ENCODE measurements around the gene AQP10. TPM values are rescaled to one million over a fixed set of nuclear protein-coding genes. Genes with fewer than 3 reads are reported as not detected.

Gene AQP10
- total and polyA plus RNA-seq, 12 donors = 0.12 to 1.5 (median 0.42) TPM; not detected in 4

- DNase-seq = peak; percentile 53 to 54
- peaks cover 0 to 14% (median 0%) of the 10 kb centered on the region in 7 donors for H3K27me3 ChIP-seq
- TF ChIP-seq CTCF (IDR thresholded peaks at IDR 0.05) = no peak
- peak; percentile 44 to 72 (median 66) for ATAC-seq
- peaks cover 4 to 28% (median 15%) of the 10 kb centered on the region in 9 donors for H3K4me1 ChIP-seq
- H3K36me3 ChIP-seq = peaks cover 0 to 22% (median 13%) of the 10 kb centered on the region in 9 donors
- H3K27ac ChIP-seq = peak overlapping the region in 9 of 10 donors; percentile 22 to 75 (median 50)
- intact Hi-C loops (cut with DNase I) = loop anchor here in 4 of 10 donors (5.0 to 10.0 kb wide), 3 partner anchors 54 to 192 kb away; partner anchors contain the start of gene IL6R (in 2 of the 4)
- 3% methylated on average over 41 of the region's 41 CpGs for WGBS, 2 donors
- no peaks in the 10 kb centered on the region for H3K9me3 ChIP-seq
- peak overlapping the region; percentile 29 to 56 (median 50) for H3K4me3 ChIP-seq
Measured at GRCh38 chr1:154352581-154353459, 31.9 kb downstream of the AQP10 start.

GRCh38 chr1:154353460-154353904 is 32.6 kb downstream of the AQP10 start:
- intact Hi-C loops (cut with DNase I) = loop anchor here in 4 of 10 donors (5.0 to 10.0 kb wide), 3 partner anchors 54 to 191 kb away; partner anchors contain the start of gene IL6R (in 2 of the 4)
- ATAC-seq (peak; percentile 25 to 62 (median 38)), DNase-seq (no peak)
- Histone ChIP-seq H3K27ac (peak overlapping the region in 6 of 10 donors; percentile 46 to 75 (median 66)), H3K9me3 (no peaks in the 10 kb centered on the region), H3K36me3 (peaks cover 0 to 16% (median 8%) of the 10 kb centered on the region in 9 donors), H3K27me3 (peaks cover 0 to 14% (median 0%) of the 10 kb centered on the region in 7 donors), H3K4me3 (peak overlapping the region in 9 of 10 donors; percentile 29 to 56 (median 51)), H3K4me1 (peaks cover 4 to 28% (median 15%) of the 10 kb centered on the region in 9 donors)
- TF ChIP-seq CTCF (IDR thresholded peaks at IDR 0.05) = peak in 5 of 9 donors; percentile 6 to 40 (median 32)
- WGBS, 2 donors = 26 to 31% methylated on average over 1 of the region's 1 CpG

GRCh38 chr1:154353966-154354365 is 33.1 kb downstream of the AQP10 start:
- no peak overlapping the region for H3K4me3 ChIP-seq
- H3K4me1 ChIP-seq = peaks cover 4 to 28% (median 15%) of the 10 kb centered on the region in 9 donors
- peaks cover 0 to 14% (median 0%) of the 10 kb centered on the region in 7 donors for H3K27me3 ChIP-seq
- H3K9me3 ChIP-seq = no peaks in the 10 kb centered on the region
- WGBS, 2 donors = 95% methylated on average over 5 of the region's 5 CpGs
- no peak for ATAC-seq
- DNase-seq = no peak
- peak in 1 of 9 donors; percentile 2 for TF ChIP-seq CTCF (IDR thresholded peaks at IDR 0.05)
- H3K36me3 ChIP-seq = peaks cover 0 to 11% (median 6%) of the 10 kb centered on the region in 9 donors
- no peak overlapping the region for H3K27ac ChIP-seq
- intact Hi-C loops (cut with DNase I) = loop anchor here in 4 of 10 donors (5.0 to 10.0 kb wide), 3 partner anchors 53 to 191 kb away; partner anchors contain the start of gene IL6R (in 2 of the 4)

- ATAC-seq = no peak
- no peak for TF ChIP-seq CTCF (IDR thresholded peaks at IDR 0.05)
- Histone ChIP-seq H3K36me3 (no peaks in the 10 kb centered on the region), H3K9me3 (peaks cover 0 to 4% (median 0%) of the 10 kb centered on the region in 11 donors), H3K4me1 (peaks cover 0 to 8% (median under 1%) of the 10 kb centered on the region in 9 donors), H3K27ac (no peak overlapping the region), H3K27me3 (no peaks in the 10 kb centered on the region), H3K4me3 (no peak overlapping the region)
- intact Hi-C loops (cut with DNase I) = loop anchor here in 3 of 10 donors (10.0 kb wide), 2 partner anchors 96 to 186 kb away; no protein-coding TSS in a partner anchor
- no peak for DNase-seq
- WGBS, 2 donors = 92 to 93% methylated on average over 8 of the region's 8 CpGs
Measured at GRCh38 chr1:154358519-154358918, 37.6 kb downstream of the AQP10 start.
